Parathyroid adenoma (tissue), 2 donors: Measurements from ENCODE around the gene GABPB1.
"Not testable (repeated sequence)": the region's sequence is repeated elsewhere in the genome, so short reads cannot be mapped to it uniquely, and the experiment has no call there.

ENCODE experiments used
- H2AFZ ChIP-seq: fragments of 300-600 bp; sonication (generic); one replicate; pipeline ENCODE4 v1.7.0; 2017; ENCODE audit warnings: antibody characterized with exemption, mild to moderate bottlenecking
- H3K27ac ChIP-seq: fragments of 300-600 bp; sonication (generic); one replicate; pipeline ENCODE4 v1.7.0; 2017
- H3K27me3 ChIP-seq: fragments of 300-600 bp; sonication (generic); one replicate; pipeline ENCODE4 v1.7.0; 2017; ENCODE audit warnings: low read length; ENCODE audit not compliant: control insufficient read depth, insufficient read depth
- H3K36me3 ChIP-seq: fragments of 300-600 bp; sonication (generic); one replicate; pipeline ENCODE4 v1.7.0; 2017; ENCODE audit warnings: low read length; ENCODE audit not compliant: control insufficient read depth, insufficient read depth
- H3K4me1 ChIP-seq: fragments of 300-600 bp; sonication (generic); one replicate; pipeline ENCODE4 v1.7.0; 2017; ENCODE audit warnings: control low read depth
- H3K4me2 ChIP-seq: fragments of 300-600 bp; sonication (generic); one replicate; pipeline ENCODE4 v1.7.0; 2017; ENCODE audit warnings: low read length
- H3K4me3 ChIP-seq: fragments of 300-600 bp; sonication (generic); one replicate; pipeline ENCODE4 v1.7.0; 2017; ENCODE audit warnings: low read depth, low read length
- H3K79me2 ChIP-seq: fragments of 300-600 bp; sonication (generic); one replicate; pipeline ENCODE4 v1.7.0; 2017; ENCODE audit warnings: control low read depth
- H3K9ac ChIP-seq: fragments of 300-600 bp; sonication (generic); one replicate; pipeline ENCODE4 v1.7.0; 2017; ENCODE audit warnings: mild to moderate bottlenecking
- H3K9me3 ChIP-seq: fragments of 300-600 bp; sonication (generic); one replicate; pipeline ENCODE4 v1.7.0; 2017; ENCODE audit warnings: low read length; ENCODE audit not compliant: control insufficient read depth
- TF ChIP-seq, protein P1 (sequence below): fragments of 300-600 bp; sonication (generic); IDR thresholded peaks from one replicate; pipeline ENCODE4 v1.7.0; 2017; ENCODE audit warnings: antibody characterized with exemption, mild to moderate bottlenecking
- donor health status: primary hyperparathyroidism.

Gene GABPB1

DNA sequence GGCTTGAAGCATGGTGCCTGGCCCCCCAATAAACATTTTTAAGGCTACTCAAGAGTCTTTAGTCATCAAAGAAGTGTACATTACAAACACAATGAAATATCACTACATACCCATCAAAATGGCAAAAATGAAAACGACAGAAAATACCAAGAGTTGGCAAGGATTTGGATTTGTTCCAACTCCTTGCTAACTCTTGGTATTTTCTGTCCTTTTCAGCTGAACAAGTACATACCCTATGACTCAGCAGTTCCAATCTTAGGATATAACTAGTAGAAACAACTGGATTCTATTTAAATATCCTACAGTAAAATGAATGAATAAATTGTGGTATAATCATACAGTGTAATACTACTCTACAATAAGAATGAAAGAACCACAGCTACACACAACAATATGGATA lies 25.1 kb upstream of the GABPB1 start:
- H3K4me3 ChIP-seq = no peak overlapping the region
- TF ChIP-seq, protein P1, sequence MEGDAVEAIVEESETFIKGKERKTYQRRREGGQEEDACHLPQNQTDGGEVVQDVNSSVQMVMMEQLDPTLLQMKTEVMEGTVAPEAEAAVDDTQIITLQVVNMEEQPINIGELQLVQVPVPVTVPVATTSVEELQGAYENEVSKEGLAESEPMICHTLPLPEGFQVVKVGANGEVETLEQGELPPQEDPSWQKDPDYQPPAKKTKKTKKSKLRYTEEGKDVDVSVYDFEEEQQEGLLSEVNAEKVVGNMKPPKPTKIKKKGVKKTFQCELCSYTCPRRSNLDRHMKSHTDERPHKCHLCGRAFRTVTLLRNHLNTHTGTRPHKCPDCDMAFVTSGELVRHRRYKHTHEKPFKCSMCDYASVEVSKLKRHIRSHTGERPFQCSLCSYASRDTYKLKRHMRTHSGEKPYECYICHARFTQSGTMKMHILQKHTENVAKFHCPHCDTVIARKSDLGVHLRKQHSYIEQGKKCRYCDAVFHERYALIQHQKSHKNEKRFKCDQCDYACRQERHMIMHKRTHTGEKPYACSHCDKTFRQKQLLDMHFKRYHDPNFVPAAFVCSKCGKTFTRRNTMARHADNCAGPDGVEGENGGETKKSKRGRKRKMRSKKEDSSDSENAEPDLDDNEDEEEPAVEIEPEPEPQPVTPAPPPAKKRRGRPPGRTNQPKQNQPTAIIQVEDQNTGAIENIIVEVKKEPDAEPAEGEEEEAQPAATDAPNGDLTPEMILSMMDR = no peak

GRCh38 chr15:50379413-50379812 lies 24.4 kb upstream of the GABPB1 start:
- not testable (repeated sequence) for H3K27ac ChIP-seq, H3K79me2 ChIP-seq, H3K4me1 ChIP-seq, H3K9ac ChIP-seq, H3K4me3 ChIP-seq, H3K9me3 ChIP-seq, H3K36me3 ChIP-seq, H3K4me2 ChIP-seq, H3K27me3 ChIP-seq, H2AFZ ChIP-seq

More for the DNA sequence above, 25.1 kb upstream of the GABPB1 start:
- H3K36me3 ChIP-seq = no peaks in the 10 kb centered on the region
- H3K9me3 ChIP-seq = no peaks in the 10 kb centered on the region
- H3K27ac ChIP-seq = no peak overlapping the region
- H3K27me3 ChIP-seq = no peaks in the 10 kb centered on the region
- H3K4me1 ChIP-seq = no peaks in the 10 kb centered on the region
- no peak overlapping the region for H3K4me2 ChIP-seq
- H3K9ac ChIP-seq = no peak overlapping the region
- H3K79me2 ChIP-seq = no peaks in the 10 kb centered on the region
- H2AFZ ChIP-seq = no peak overlapping the region

DNA sequence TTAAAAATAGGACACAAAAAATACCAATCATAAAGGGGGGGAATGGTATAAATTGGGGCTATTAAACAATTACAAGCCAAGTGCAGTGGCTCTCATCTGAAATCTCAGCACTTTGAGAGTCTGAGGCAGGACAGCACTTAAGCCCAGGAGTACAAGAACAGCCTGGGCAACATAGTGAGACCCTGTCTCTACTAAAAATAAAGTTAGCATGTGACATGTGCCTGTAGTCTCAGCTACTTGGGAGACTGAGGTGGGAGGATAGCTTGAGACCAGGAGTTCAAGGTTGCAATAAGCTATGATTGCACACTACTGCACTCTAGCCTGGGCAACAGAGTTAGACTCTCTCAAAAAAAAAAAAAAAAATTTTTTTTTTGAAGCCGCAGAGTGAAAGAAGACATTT lies 23.8 kb upstream of the GABPB1 start:
- no peaks in the 10 kb centered on the region for H3K9me3 ChIP-seq
- no peaks in the 10 kb centered on the region for H3K36me3 ChIP-seq
- H2AFZ ChIP-seq = no peak overlapping the region
- H3K4me1 ChIP-seq = no peaks in the 10 kb centered on the region
- no peak overlapping the region for H3K27ac ChIP-seq
- H3K27me3 ChIP-seq = no peaks in the 10 kb centered on the region
- TF ChIP-seq, protein P1 = no peak
- H3K4me2 ChIP-seq = no peak overlapping the region
- no peak overlapping the region for H3K4me3 ChIP-seq
- no peak overlapping the region for H3K9ac ChIP-seq
- H3K79me2 ChIP-seq = no peaks in the 10 kb centered on the region

DNA sequence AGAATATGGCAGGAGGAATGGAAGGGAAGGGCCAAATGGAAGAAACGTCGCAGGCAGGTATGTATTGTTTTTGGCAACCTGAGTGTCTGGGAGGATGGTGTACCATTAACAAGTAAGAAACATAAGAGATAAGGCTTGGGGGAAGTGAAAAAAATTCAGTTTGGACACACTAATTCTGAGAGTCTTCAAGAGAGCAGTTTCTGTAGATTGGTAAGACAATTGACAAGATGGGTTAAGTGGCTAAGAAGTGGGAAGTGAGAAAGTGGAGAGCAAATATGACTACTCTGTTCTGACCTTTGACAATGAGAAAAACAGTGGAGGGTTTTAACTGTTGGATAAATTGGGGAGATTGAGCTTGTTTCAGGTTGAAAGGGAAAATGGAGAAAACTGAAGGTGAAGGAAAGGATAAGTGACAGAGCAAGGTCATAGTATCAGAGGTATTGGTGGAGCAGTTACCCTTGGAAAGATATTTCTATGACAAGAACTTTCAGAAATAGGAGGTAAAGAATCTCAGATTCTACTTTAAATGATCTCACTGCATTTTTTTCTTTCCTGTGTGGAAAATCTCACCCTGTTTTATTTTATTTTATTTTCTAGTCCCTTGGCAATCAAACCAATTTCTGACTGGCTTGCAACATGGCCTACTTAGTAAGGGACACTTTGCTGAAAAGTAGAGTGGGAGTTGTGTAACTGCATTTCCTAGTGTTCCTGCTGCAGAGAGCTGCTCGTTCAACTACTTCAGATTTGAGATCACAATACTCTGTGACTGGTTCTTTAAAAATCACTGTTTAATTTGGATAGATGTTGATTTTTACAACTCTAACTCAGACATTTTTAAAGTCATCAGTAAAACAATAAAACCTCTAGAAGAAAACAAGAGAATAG lies 23.1 kb upstream of the GABPB1 start:
- Histone ChIP-seq H3K36me3 (no peaks in the 10 kb centered on the region), H3K27me3 (no peaks in the 10 kb centered on the region), H2AFZ (no peak overlapping the region), H3K9ac (no peak overlapping the region), H3K4me1 (no peaks in the 10 kb centered on the region), H3K79me2 (no peaks in the 10 kb centered on the region), H3K9me3 (no peaks in the 10 kb centered on the region), H3K4me3 (no peak overlapping the region), H3K27ac (no peak overlapping the region), H3K4me2 (no peak overlapping the region)
- TF ChIP-seq, protein P1 = no peak

- H3K4me3 ChIP-seq, H3K9me3 ChIP-seq, H3K36me3 ChIP-seq, H3K9ac ChIP-seq, H3K4me2 ChIP-seq, H3K27ac ChIP-seq, H2AFZ ChIP-seq, H3K79me2 ChIP-seq, H3K27me3 ChIP-seq, H3K4me1 ChIP-seq: not testable (repeated sequence)
These were observed 14.6 kb upstream of the GABPB1 start for GRCh38 chr15:50369564-50369963.
